Endothelial cell of umbilical vein (primary cell): ENCODE results near the gene DCAF11. TPM values are rescaled to one million over a fixed set of nuclear protein-coding genes. Genes with fewer than 3 reads are reported as not detected.

Experiments used
- BruUV-seq: library from RNA; stranded (reverse); fragments of 400-500 nt; replicated peaks from 2 replicates; lab custom pipeline; 2021; lab: Mats Ljungman, UMichigan
- CTCF ChIA-PET: fragments of 300-600, 350-600 bp; sonication (Branson Sonifier 250); formaldehyde crosslinking; loops from one replicate; lab custom pipeline; 2021; ENCODE audit warnings: antibody characterized with exemption, inconsistent platforms; lab: Charles Lee
- POLR2A ChIA-PET: fragments of 300-600, 350-600 bp; sonication (Branson Sonifier 250); formaldehyde crosslinking; loops from one replicate; lab custom pipeline; 2021; ENCODE audit warnings: antibody characterized with exemption, inconsistent platforms; lab: Charles Lee
- DNase-seq: peaks from one replicate; pipeline ENCODE4 v3.0.0-alpha.2; 2011; ENCODE audit warnings: low read depth, low spot score
- FAIRE-seq: peaks from 2 replicates; lab custom pipeline; 2011; peaks lifted over from hg19 to GRCh38; lab: Jason Lieb, UNC
- H2AFZ ChIP-seq: 2 replicates; pipeline ENCODE4 v1.6.0; 2012; ENCODE audit warnings: low read depth, low read length, control low read depth, inconsistent platforms
- H3K27ac ChIP-seq: 2 replicates; pipeline ENCODE4 v1.5.1; 2011; ENCODE audit warnings: low read depth, mild to moderate bottlenecking, control low read depth, low read length, moderate library complexity; ENCODE audit not compliant: insufficient read depth
- H3K27me3 ChIP-seq, 2 experiments: 2 replicates each; pipeline versions ENCODE4 v1.6.0 to v1.6.1; 2011; ENCODE audit warnings: low read length in 2 of 2, mixed read lengths in 1 of 2; ENCODE audit not compliant: control insufficient read depth in 2 of 2, insufficient read depth in 2 of 2
- H3K36me3 ChIP-seq, 2 experiments: 2 replicates in 1 of 2; 3 replicates in 1 of 2; pipeline ENCODE4 v1.5.1; 2011; ENCODE audit warnings: low read length in 2 of 2, mild to moderate bottlenecking in 1 of 2, moderate library complexity in 1 of 2; ENCODE audit not compliant: control insufficient read depth in 2 of 2, insufficient read depth in 2 of 2; ENCODE audit errors: extremely low read depth in 1 of 2
- H3K4me1 ChIP-seq: 3 replicates; pipeline ENCODE4 v1.5.1; 2011; ENCODE audit warnings: mild to moderate bottlenecking, low read length; ENCODE audit not compliant: control insufficient read depth, insufficient read depth; ENCODE audit errors: extremely low read depth
- H3K4me2 ChIP-seq: 2 replicates; pipeline ENCODE4 v1.6.1; 2011; ENCODE audit warnings: low read length, control low read depth, mixed read lengths; ENCODE audit not compliant: insufficient read depth
- H3K4me3 ChIP-seq, 3 experiments: fragments of 200-600 bp in 1 of 3; sonication (generic), shearing (Covaris generic) in 1 of 3; replicated peaks in 1 of 3; 2 replicates each; pipeline ENCODE4 v1.5.1; 2011 to 2016; ENCODE audit warnings: control low read depth in 3 of 3, low read length in 3 of 3, mild to moderate bottlenecking in 2 of 3, inconsistent platforms in 1 of 3, low read depth in 1 of 3, moderate library complexity in 1 of 3; ENCODE audit not compliant: insufficient read depth in 1 of 3
- H3K79me2 ChIP-seq: 2 replicates; pipeline ENCODE4 v1.6.0; 2012; ENCODE audit warnings: low read length, inconsistent platforms; ENCODE audit not compliant: control insufficient read depth, insufficient read depth
- H3K9ac ChIP-seq: replicated peaks from 2 replicates; pipeline ENCODE3; 2011; ENCODE audit warnings: low read length, control low read depth; ENCODE audit not compliant: insufficient read depth; ENCODE audit errors: extremely low read depth
- H3K9me1 ChIP-seq: replicated peaks from 3 replicates; pipeline ENCODE4 v1.6.0; 2011; ENCODE audit warnings: mild to moderate bottlenecking, low read length; ENCODE audit not compliant: control insufficient read depth, insufficient read depth; ENCODE audit errors: extremely low read depth
- H3K9me3 ChIP-seq: replicated peaks from 2 replicates; pipeline ENCODE4 v1.5.1; 2012; ENCODE audit warnings: low read length, inconsistent platforms; ENCODE audit not compliant: control insufficient read depth, insufficient read depth
- H4K20me1 ChIP-seq: replicated peaks from 2 replicates; pipeline ENCODE3; 2011; ENCODE audit warnings: mild to moderate bottlenecking, low read length; ENCODE audit not compliant: control insufficient read depth, insufficient read depth; ENCODE audit errors: extremely low read depth
- EZH2 ChIP-seq: IDR thresholded peaks from 2 replicates; pipeline ENCODE4 v1.6.1; 2012; ENCODE audit warnings: borderline replicate concordance, low read depth, mild to moderate bottlenecking, moderate library complexity, low read length, inconsistent platforms; ENCODE audit not compliant: severe bottlenecking
- FOS ChIP-seq: IDR thresholded peaks from 2 replicates; pipeline ENCODE4 v1.6.1; 2011; ENCODE audit warnings: mild to moderate bottlenecking, low read length, moderate library complexity, borderline replicate concordance; ENCODE audit not compliant: insufficient read depth
- GATA2 ChIP-seq: IDR thresholded peaks from 2 replicates; pipeline ENCODE4 v1.7.0; 2011; ENCODE audit warnings: low read depth, mild to moderate bottlenecking, moderate library complexity, mixed read lengths, low read length; ENCODE audit not compliant: insufficient read length, insufficient read depth
- JUN ChIP-seq: IDR thresholded peaks from 2 replicates; pipeline ENCODE4 v1.6.1; 2011; ENCODE audit warnings: borderline replicate concordance, low read depth; ENCODE audit not compliant: insufficient read length, insufficient read depth
- MYC ChIP-seq: IDR thresholded peaks from one replicate; pipeline ENCODE4 v1.6.1; 2011; ENCODE audit warnings: mild to moderate bottlenecking, low read depth, low read length
- POLR2A ChIP-seq: IDR thresholded peaks from 2 replicates; pipeline ENCODE4 v1.6.1; 2012; ENCODE audit warnings: low read depth, mild to moderate bottlenecking, control low read depth, low read length
- POLR2AphosphoS5 ChIP-seq: IDR thresholded peaks from 2 replicates; pipeline ENCODE4 v1.6.1; 2012; ENCODE audit warnings: low read depth, mild to moderate bottlenecking, control low read depth, low read length, moderate library complexity; ENCODE audit not compliant: insufficient read depth
- dilution Hi-C: fragments of 300-500 bp; cut with MboI; formaldehyde crosslinking; loops from one replicate; pipeline ENCODE4 v1.15.0; 2019; ENCODE audit warnings: low sequenced_read_pairs; ENCODE audit not compliant: extremely low pct_ligation_motif_present
- intact Hi-C: fragments of 100-400 bp; cut with micrococcal nuclease; formaldehyde crosslinking; loops from one replicate; pipeline ENCODE4 v1.10.0; 2022
- polyA plus RNA-seq, 4 experiments: library from polyadenylated mRNA; depleted of rRNA in 3 of 4; stranded (reverse) in 3 of 4; unstranded in 1 of 4; fragments of >200 nt; gene quantifications; 2 replicates each; pipeline versions ENCODE4 v1.2.1 to v1.2.3, GENCODE V29; 2011 to 2012; ENCODE audit warnings: missing spikeins in 1 of 4
- total RNA-seq: library from RNA; stranded (reverse); gene quantifications from 2 replicates; pipeline ENCODE4 v1.2.3, GENCODE V29; 2021
- TF ChIP-seq, protein P1 (sequence below): IDR thresholded peaks from 2 replicates; pipeline ENCODE4 v1.6.1; 2011; ENCODE audit not compliant: insufficient read depth, insufficient read length
- TF ChIP-seq, protein P2 (sequence below), 2 donors: IDR thresholded peaks; 1 replicate in 1 of 2; 2 replicates in 1 of 2; pipeline ENCODE4 v1.5.1; 2011; ENCODE audit warnings: low read length in 2 of 2, mild to moderate bottlenecking in 2 of 2, moderate library complexity in 2 of 2, control low read depth in 1 of 2, inconsistent platforms in 1 of 2, low read depth in 1 of 2; ENCODE audit not compliant: insufficient read depth in 1 of 2; ENCODE audit errors: extremely low read depth in 1 of 2

The DCAF11 gene
- total and polyA plus RNA-seq, 2 donors (not counting 3 experiments of a cell fraction or from before 2014, with no cell fraction given): 37.3 to 38.5 TPM

DNA sequence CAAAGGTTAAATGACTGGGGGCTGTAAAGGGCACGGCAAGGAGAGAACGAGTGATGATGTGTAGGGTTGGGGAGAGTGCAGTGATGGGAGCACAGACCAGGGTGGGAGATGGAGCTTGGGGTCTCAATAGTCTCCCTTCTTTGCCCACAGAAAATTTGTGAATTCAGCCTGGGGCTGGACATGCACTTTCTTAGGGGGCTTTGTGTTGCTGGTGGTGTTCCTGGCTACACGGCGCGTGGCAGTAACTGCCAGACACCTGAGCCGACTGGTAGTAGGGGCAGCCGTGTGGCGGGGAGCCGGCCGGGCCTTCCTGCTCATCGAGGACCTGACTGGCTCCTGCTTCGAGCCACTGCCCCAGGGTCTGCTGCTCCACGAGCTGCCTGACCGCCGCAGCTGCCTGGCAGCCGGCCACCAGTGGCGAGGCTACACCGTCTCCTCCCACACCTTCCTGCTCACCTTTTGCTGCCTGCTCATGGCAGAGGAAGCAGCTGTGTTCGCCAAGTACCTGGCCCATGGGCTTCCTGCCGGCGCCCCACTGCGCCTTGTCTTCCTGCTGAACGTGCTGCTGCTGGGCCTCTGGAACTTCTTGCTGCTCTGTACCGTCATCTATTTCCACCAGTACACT, 17.6 kb downstream of the DCAF11 start:
- no peaks in the 10 kb centered on the region for H3K27me3 ChIP-seq
- H3K9me1 ChIP-seq: no peaks in the 10 kb centered on the region
- no peak for FAIRE-seq
- H3K9ac ChIP-seq: no peak overlapping the region
- H2AFZ ChIP-seq: no peak overlapping the region
- CTCF ChIA-PET: no interaction called here
- no peaks in the 10 kb centered on the region for H4K20me1 ChIP-seq
- H3K27ac ChIP-seq: no peak overlapping the region
- no TSS peak for BruUV-seq
- H3K4me2 ChIP-seq: no peak overlapping the region
- H3K9me3 ChIP-seq: no peaks in the 10 kb centered on the region
- POLR2A ChIA-PET: no interaction called here
- no peaks in the 10 kb centered on the region for H3K36me3 ChIP-seq
- H3K4me1 ChIP-seq: peaks cover 11% of the 10 kb centered on the region
- TF ChIP-seq GATA2 (no peak), POLR2A (no peak), POLR2AphosphoS5 (no peak), MYC (no peak), JUN (no peak), EZH2 (no peak), FOS (no peak)
- TF ChIP-seq, protein P1, sequence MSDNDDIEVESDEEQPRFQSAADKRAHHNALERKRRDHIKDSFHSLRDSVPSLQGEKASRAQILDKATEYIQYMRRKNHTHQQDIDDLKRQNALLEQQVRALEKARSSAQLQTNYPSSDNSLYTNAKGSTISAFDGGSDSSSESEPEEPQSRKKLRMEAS: no peak
- TF ChIP-seq, protein P2, sequence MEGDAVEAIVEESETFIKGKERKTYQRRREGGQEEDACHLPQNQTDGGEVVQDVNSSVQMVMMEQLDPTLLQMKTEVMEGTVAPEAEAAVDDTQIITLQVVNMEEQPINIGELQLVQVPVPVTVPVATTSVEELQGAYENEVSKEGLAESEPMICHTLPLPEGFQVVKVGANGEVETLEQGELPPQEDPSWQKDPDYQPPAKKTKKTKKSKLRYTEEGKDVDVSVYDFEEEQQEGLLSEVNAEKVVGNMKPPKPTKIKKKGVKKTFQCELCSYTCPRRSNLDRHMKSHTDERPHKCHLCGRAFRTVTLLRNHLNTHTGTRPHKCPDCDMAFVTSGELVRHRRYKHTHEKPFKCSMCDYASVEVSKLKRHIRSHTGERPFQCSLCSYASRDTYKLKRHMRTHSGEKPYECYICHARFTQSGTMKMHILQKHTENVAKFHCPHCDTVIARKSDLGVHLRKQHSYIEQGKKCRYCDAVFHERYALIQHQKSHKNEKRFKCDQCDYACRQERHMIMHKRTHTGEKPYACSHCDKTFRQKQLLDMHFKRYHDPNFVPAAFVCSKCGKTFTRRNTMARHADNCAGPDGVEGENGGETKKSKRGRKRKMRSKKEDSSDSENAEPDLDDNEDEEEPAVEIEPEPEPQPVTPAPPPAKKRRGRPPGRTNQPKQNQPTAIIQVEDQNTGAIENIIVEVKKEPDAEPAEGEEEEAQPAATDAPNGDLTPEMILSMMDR (IDR thresholded peaks at IDR 0.05; ENCODE audit: extremely low read depth in 1 of 2, insufficient read depth in 1 of 2, low read depth in 1 of 2, low read length in 2 of 2): no peak
- DNase-seq: no peak
- no peak overlapping the region for H3K4me3 ChIP-seq
- dilution Hi-C loops: no loop called here
- intact Hi-C loops: no loop called here
- H3K79me2 ChIP-seq: peaks cover 5% of the 10 kb centered on the region
